ENCODE measurements around the gene TMEM41B.
"Not testable (repeated sequence)": the region's sequence is repeated elsewhere in the genome, so short reads cannot be mapped to it uniquely, and the experiment has no call there.

TMEM41B gene

GRCh38 chr11:9314291-9315077 lies at the start of gene TMEM41B:
Gene TMEM41B, minus strand, starts transcription at chr11:9314593. Its CDS starts 152 bp downstream, at chr11:9314441.
- peak; percentile 99 for DNase-seq

GRCh38 chr11:9362393-9362863 lies 48.0 kb upstream of the TMEM41B start:
- no peak for DNase-seq

- DNase-seq = not testable (repeated sequence)
These were observed 46.6 kb upstream of the TMEM41B start for GRCh38 chr11:9360862-9361622.

GRCh38 chr11:9357041-9357440 lies 42.6 kb upstream of the TMEM41B start:
- no peak for DNase-seq

- no peak for DNase-seq
These were observed 37.0 kb upstream of the TMEM41B start for GRCh38 chr11:9351321-9351881.

GRCh38 chr11:9347779-9348178 lies 33.4 kb upstream of the TMEM41B start:
- DNase-seq = not testable (repeated sequence)

- no peak for DNase-seq
These were observed 32.7 kb upstream of the TMEM41B start for GRCh38 chr11:9347100-9347499.

- no peak for DNase-seq
These were observed 29.8 kb upstream of the TMEM41B start for GRCh38 chr11:9344061-9344680.

- no peak for DNase-seq
These were observed 27.3 kb upstream of the TMEM41B start for GRCh38 chr11:9341638-9342178.

GRCh38 chr11:9332655-9333054 lies 18.3 kb upstream of the TMEM41B start:
- no peak for DNase-seq

- no peak for DNase-seq
These were observed 16.3 kb upstream of the TMEM41B start for GRCh38 chr11:9330387-9331384.

GRCh38 chr11:9320047-9320446 lies 5.7 kb upstream of the TMEM41B start:
- DNase-seq = no peak

GRCh38 chr11:9319377-9320001 lies 5.1 kb upstream of the TMEM41B start:
- not testable (repeated sequence) for DNase-seq

- not testable (repeated sequence) for DNase-seq
These were observed 4.3 kb upstream of the TMEM41B start for GRCh38 chr11:9318442-9319376.

GRCh38 chr11:9316334-9316733 lies 1.9 kb upstream of the TMEM41B start:
- DNase-seq = no peak

GRCh38 chr11:9315078-9315688 lies 790 bp upstream of the TMEM41B start:
- DNase-seq = no peak

- DNase-seq = peak; percentile 23
These were observed 624 bp downstream of the TMEM41B start for GRCh38 chr11:9313648-9314290.

GRCh38 chr11:9310485-9311090 lies 3.8 kb downstream of the TMEM41B start:
- DNase-seq = no peak
